HG03064 (cell line): ENCODE results near the gene ZSWIM3.
"Not testable (repeated sequence)": the region's sequence is repeated elsewhere in the genome, so short reads cannot be mapped to it uniquely, and the experiment has no call there.

Source experiments
- ATAC-seq: cut with Tn5 transposase; IDR thresholded peaks from one replicate; pipeline ENCODE4 v1.9.1; 2021; ENCODE audit warnings: low read depth; ENCODE audit not compliant: unreplicated experiment

Gene ZSWIM3

GRCh38 chr20:45888681-45889080 lies 31.3 kb downstream of the ZSWIM3 start:
- ATAC-seq: no peak

GRCh38 chr20:45890077-45890984 lies 32.9 kb downstream of the ZSWIM3 start:
- ATAC-seq: peak; percentile 19

GRCh38 chr20:45890985-45891983 lies 33.9 kb downstream of the ZSWIM3 start, which contains the start of the genes CTSA and NEURL2:
Gene CTSA, plus strand, starts transcription at chr20:45891335. Its CDS starts 234 bp downstream, at chr20:45891569.
Gene NEURL2, minus strand, starts transcription at chr20:45891208. Its CDS starts 217 bp downstream, at chr20:45890991.
- peak; percentile 71 for ATAC-seq

- no peak for ATAC-seq
Observed at GRCh38 chr20:45892049-45892825, 34.8 kb downstream of the ZSWIM3 start.

- ATAC-seq: no peak
Observed at GRCh38 chr20:45892828-45893500, 35.5 kb downstream of the ZSWIM3 start.

- ATAC-seq: no peak
Observed at GRCh38 chr20:45893831-45894230, 36.4 kb downstream of the ZSWIM3 start.

GRCh38 chr20:45894797-45895196 lies 37.4 kb downstream of the ZSWIM3 start:
- ATAC-seq: no peak

GRCh38 chr20:45896641-45897161 lies 39.3 kb downstream of the ZSWIM3 start:
- ATAC-seq: no peak

- no peak for ATAC-seq
Observed at GRCh38 chr20:45897289-45897688, 39.9 kb downstream of the ZSWIM3 start.

GRCh38 chr20:45897692-45898091 lies 40.3 kb downstream of the ZSWIM3 start:
- no peak for ATAC-seq

GRCh38 chr20:45898285-45898684 lies 40.9 kb downstream of the ZSWIM3 start:
- ATAC-seq: no peak

GRCh38 chr20:45899046-45899835 lies 41.8 kb downstream of the ZSWIM3 start:
- no peak for ATAC-seq

GRCh38 chr20:45901332-45901731 lies 43.9 kb downstream of the ZSWIM3 start:
- ATAC-seq: not testable (repeated sequence)

- ATAC-seq: no peak
Observed at GRCh38 chr20:45902199-45902701, 44.8 kb downstream of the ZSWIM3 start.

- no peak for ATAC-seq
Observed at GRCh38 chr20:45904583-45905504, 47.4 kb downstream of the ZSWIM3 start.

- ATAC-seq: no peak
Observed at GRCh38 chr20:45905505-45906079, 48.2 kb downstream of the ZSWIM3 start.
